HFF-Myc (cell line): ENCODE results near the gene TRPV6.
A peak's percentile ranks its signal among the peaks of the same experiment; 100 is the strongest.

ENCODE experiments used
- DNase-seq: peaks from one replicate; pipeline ENCODE4 v3.0.0-alpha.2; 2011; ENCODE audit warnings: low read depth; ENCODE audit errors: extremely low read depth
- H3K4me3 ChIP-seq: replicated peaks from 2 replicates; pipeline ENCODE4 v1.5.1; 2011; ENCODE audit warnings: low read depth, mild to moderate bottlenecking, control low read depth, low read length
- CTCF ChIP-seq: IDR thresholded peaks from 2 replicates; pipeline ENCODE4 v1.5.1; 2012; ENCODE audit warnings: mild to moderate bottlenecking, low read depth, low read length, control low read depth; ENCODE audit errors: missing control alignments

Gene TRPV6

DNA sequence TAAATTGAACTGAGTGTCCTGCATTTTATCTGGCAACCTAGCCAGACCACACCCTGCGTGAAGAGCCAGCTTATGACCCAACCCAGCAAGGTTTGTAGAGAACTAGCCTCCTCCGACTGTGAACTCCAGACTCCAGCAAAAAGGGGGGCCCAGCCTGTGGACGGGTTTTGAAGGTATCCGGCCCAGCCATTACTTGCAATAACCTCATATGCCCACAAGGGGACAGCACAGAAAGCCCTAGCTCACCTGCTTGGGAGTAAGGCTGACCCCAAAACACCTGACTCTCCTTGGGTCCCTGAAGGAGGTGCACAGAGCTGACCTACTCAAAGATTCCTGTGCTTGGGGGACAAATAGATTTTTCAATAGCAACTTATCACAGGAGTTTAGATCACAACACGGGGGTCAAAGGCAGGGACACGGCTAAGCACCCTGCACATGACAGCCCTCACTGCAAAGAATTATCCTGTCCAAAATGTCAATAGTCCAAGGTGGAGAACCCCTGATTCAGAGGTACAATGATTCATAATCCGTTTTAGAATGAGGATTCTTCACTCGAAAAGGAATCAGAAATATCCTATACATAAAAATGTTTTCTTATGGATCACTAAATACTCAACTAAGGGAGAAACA lies 4.6 kb downstream of the TRPV6 start:
- DNase-seq: no peak
- no peak overlapping the region for H3K4me3 ChIP-seq
- peak; percentile 87 for TF ChIP-seq CTCF

DNA sequence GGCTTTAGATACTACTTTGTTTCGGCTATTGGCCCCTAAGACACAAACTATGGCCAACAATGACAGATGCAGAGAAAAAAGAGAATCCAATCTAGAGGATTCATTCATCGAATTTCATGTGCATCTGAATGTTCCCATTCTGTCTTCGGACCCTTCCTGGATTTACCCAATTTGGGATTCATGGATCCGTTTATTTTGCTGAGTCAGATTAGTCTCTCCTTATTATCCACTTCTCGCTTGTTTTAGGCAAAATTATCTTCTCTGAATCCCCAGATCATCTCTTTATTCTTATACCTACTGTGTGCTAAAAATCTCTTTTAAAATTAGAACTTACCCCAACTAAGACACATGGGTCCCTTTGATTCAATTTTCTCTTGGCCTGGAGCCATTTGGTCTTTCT lies 6.5 kb downstream of the TRPV6 start:
- H3K4me3 ChIP-seq: no peak overlapping the region
- DNase-seq: no peak
- no peak for TF ChIP-seq CTCF

DNA sequence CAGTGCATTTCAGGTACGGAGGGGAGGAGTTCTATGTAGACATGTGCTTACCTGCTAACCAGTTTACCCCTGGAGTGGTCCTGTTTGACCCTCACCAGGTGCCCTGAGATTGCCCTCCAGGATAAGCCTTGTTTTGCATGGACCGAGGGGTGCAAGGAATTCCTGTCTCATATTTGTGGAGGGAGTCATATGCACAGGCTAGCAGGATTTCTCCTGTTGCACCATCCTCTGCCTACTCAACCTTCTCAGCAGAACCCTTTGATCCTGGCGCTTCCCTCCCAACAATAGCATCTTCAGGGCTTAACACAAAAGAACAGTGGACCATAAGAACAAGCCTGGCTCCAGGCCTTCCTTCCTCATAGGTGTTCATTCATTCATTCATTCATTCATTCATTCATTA lies 7.2 kb downstream of the TRPV6 start:
- no peak for TF ChIP-seq CTCF
- no peak for DNase-seq
- no peak overlapping the region for H3K4me3 ChIP-seq

DNA sequence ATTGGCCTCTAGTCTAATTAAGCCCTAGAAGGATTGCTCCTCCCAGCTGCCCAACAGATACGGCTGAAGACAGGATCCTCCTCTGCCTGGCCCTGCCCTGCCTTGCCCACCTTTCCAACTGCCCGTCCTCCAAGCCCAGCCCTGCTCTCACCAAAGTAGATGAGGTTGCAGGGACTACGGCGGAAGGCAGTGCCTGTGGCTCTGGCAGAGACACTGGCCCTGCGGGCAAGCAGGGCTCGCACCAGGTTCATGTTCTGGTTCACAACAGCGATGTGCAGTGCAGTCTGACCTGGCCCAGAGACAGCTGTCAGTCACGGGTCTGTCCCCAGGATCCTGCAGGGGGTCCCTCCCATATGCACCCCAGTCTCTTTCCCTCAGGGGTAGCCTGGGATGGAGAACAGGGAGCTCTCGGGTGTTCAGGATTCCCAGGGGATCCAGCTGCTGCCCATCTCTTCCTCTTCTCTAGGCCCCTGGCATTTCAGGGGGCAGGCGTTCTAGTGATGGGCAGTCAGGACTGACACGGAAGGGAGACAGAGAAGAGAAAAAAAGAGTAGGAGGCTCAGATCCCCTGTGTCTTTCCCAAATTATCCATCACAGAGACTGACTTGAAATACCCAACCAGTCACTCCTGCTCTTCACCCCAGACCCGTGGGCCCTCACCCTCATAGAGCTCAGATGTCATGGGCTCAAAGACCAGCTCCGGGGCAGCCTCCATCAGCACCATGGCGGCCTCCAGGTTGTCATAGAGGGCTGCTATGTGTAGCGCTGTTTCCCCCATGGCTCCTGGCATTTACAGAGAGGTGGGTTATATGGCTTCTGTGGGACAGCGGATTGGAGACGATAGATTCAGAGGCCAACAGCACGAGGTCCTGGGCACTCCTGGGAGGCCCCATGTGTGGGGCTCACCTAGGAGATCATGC lies 8.3 kb downstream of the TRPV6 start:
- H3K4me3 ChIP-seq: no peak overlapping the region
- no peak for TF ChIP-seq CTCF
- no peak for DNase-seq

GRCh38 chr7:142876236-142876960 lies 9.1 kb downstream of the TRPV6 start:
- TF ChIP-seq CTCF: no peak
- no peak for DNase-seq
- no peak overlapping the region for H3K4me3 ChIP-seq

- no peak overlapping the region for H3K4me3 ChIP-seq
- no peak for DNase-seq
- TF ChIP-seq CTCF: no peak
These were observed 10.1 kb downstream of the TRPV6 start for GRCh38 chr7:142875456-142875855.
